Gastrocnemius medialis (tissue), 4 donors: ENCODE measurements around the gene TKTL1. TPM values are rescaled to one million over a fixed set of nuclear protein-coding genes. Genes with fewer than 3 reads are reported as not detected.

Experiments used
- ATAC-seq, 2 donors: fragments of 150-250 bp; one replicate each; pipeline ENCODE4 v1.9.1; 2016
- DNase-seq, 2 donors: peaks; one replicate each; pipeline ENCODE4 v3.0.0-alpha.2; 2019
- H3K27ac ChIP-seq, 4 donors: fragments of 200-600 bp; sonication (generic); 1 replicate in 1 of 4; 2 replicates in 3 of 4; pipeline ENCODE4 v1.5.1; 2016 to 2018; ENCODE audit warnings: mild to moderate bottlenecking in 2 of 4, moderate library complexity in 1 of 4
- H3K27me3 ChIP-seq, 3 donors: fragments of 200-600 bp; sonication (generic) in 2 of 3; 1 replicate in 1 of 3; 2 replicates in 2 of 3; pipeline versions ENCODE4 v1.5.1 to v1.6.0; 2016 to 2019; ENCODE audit warnings: mild to moderate bottlenecking in 1 of 3, moderate library complexity in 1 of 3
- H3K36me3 ChIP-seq, 2 donors: fragments of 200-600 bp; sonication (generic) in 1 of 2; one replicate each; pipeline ENCODE4 v1.5.1; 2017 to 2018
- H3K4me1 ChIP-seq, 2 donors: fragments of 200-600 bp; sonication (generic) in 1 of 2; one replicate each; pipeline ENCODE4 v1.5.1; 2016 to 2017; ENCODE audit warnings: mild to moderate bottlenecking in 2 of 2
- H3K4me3 ChIP-seq, 4 donors: fragments of 200-600 bp; sonication (generic) in 3 of 4; 1 replicate in 1 of 4; 2 replicates in 3 of 4; pipeline ENCODE4 v1.5.1; 2016 to 2019; ENCODE audit warnings: mild to moderate bottlenecking in 2 of 4
- H3K9me3 ChIP-seq, 3 donors: fragments of 200-600 bp; sonication (generic) in 2 of 3; 1 replicate in 1 of 3; 2 replicates in 2 of 3; pipeline ENCODE4 v1.5.1; 2016 to 2019
- CTCF ChIP-seq, 5 experiments: fragments of 450-650 bp in 3 of 5; fragments of 200-600 bp in 2 of 5; sonication (generic) in 2 of 5; IDR thresholded peaks in 4 of 5; conservative IDR thresholded peaks in 1 of 5; 1 replicate in 4 of 5; 2 replicates in 1 of 5; pipeline ENCODE4 v1.5.1; 2016 to 2019; ENCODE audit warnings: antibody characterized with exemption in 5 of 5, mild to moderate bottlenecking in 3 of 5, moderate library complexity in 3 of 5
- POLR2A ChIP-seq, 2 donors: fragments of 450-650 bp; IDR thresholded peaks; one replicate each; pipeline ENCODE4 v1.6.1; 2017; ENCODE audit warnings: antibody characterized with exemption in 2 of 2, mild to moderate bottlenecking in 2 of 2, moderate library complexity in 2 of 2
- in situ Hi-C, 4 donors: fragments of 200-750 bp; cut with MboI; loops; one replicate each; pipeline versions ENCODE4 v1.15.0 to v1.8.0; 2017; ENCODE audit warnings: low sequenced_read_pairs in 4 of 4
- intact Hi-C: fragments of 100-400 bp; cut with DNase I; formaldehyde crosslinking; loops from one replicate; pipeline ENCODE4 v1.15.1; 2023; ENCODE audit warnings: low total_unique reads
- total RNA-seq, 4 donors: library from RNA; depleted of rRNA; stranded (reverse); fragments of >200 nt; gene quantifications; one replicate each; pipeline versions ENCODE4 v1.1.0 to v1.2.3, GENCODE V29; 2016

Gene TKTL1
- total RNA-seq, 4 donors from 2014 or later = 0.09 to 0.36 (median 0.10) TPM; not detected in 1

GRCh38 chrX:154321594-154321993 lies 26.0 kb downstream of the TKTL1 start:
- no peak overlapping the region for H3K27ac ChIP-seq
- TF ChIP-seq CTCF (IDR thresholded peaks at IDR 0.05 in 4 of 5, conservative IDR thresholded peaks at IDR 0.05 in 1 of 5) (peak in 1 of 5 experiments; percentile 29), POLR2A (IDR thresholded peaks at IDR 0.05) (no peak)
- H3K36me3 ChIP-seq = no peaks in the 10 kb centered on the region
- in situ Hi-C loops (no loop called here), intact Hi-C loops (loop anchor here (1.0 kb wide), 1 partner anchor 52 kb away; no protein-coding TSS in a partner anchor)
- no peak overlapping the region for H3K4me3 ChIP-seq
- DNase-seq (no peak), ATAC-seq (peak in 1 of 2 donors; percentile 54)
- H3K4me1 ChIP-seq = no peaks in the 10 kb centered on the region
- peaks cover 0 to 4% (median 0%) of the 10 kb centered on the region in 3 donors for H3K27me3 ChIP-seq
- no peaks in the 10 kb centered on the region for H3K9me3 ChIP-seq

- in situ Hi-C loops = no loop called here
- Histone ChIP-seq H3K9me3 (no peaks in the 10 kb centered on the region), H3K27ac (no peak overlapping the region), H3K4me1 (peaks cover 4 to 9% of the 10 kb centered on the region in 2 donors), H3K36me3 (no peaks in the 10 kb centered on the region), H3K4me3 (no peak overlapping the region), H3K27me3 (peaks cover 0 to 4% (median 0%) of the 10 kb centered on the region in 3 donors)
- TF ChIP-seq POLR2A (IDR thresholded peaks at IDR 0.05) (no peak), CTCF (IDR thresholded peaks at IDR 0.05 in 4 of 5, conservative IDR thresholded peaks at IDR 0.05 in 1 of 5) (no peak)
- DNase-seq = no peak
- no peak for ATAC-seq
- intact Hi-C loops = no loop called here
Observed at GRCh38 chrX:154322890-154323289, 27.3 kb downstream of the TKTL1 start.

- Histone ChIP-seq H3K27ac (no peak overlapping the region), H3K36me3 (no peaks in the 10 kb centered on the region), H3K27me3 (peaks cover 0 to 4% (median 0%) of the 10 kb centered on the region in 3 donors), H3K9me3 (no peaks in the 10 kb centered on the region), H3K4me1 (peaks cover 7 to 10% of the 10 kb centered on the region in 2 donors), H3K4me3 (no peak overlapping the region)
- TF ChIP-seq CTCF (IDR thresholded peaks at IDR 0.05 in 4 of 5, conservative IDR thresholded peaks at IDR 0.05 in 1 of 5) = no peak
- TF ChIP-seq POLR2A (IDR thresholded peaks at IDR 0.05) = no peak
- in situ Hi-C loops = no loop called here
- intact Hi-C loops = no loop called here
- no peak for DNase-seq
- no peak for ATAC-seq
Observed at GRCh38 chrX:154323537-154323936, 27.9 kb downstream of the TKTL1 start.

- no peak for DNase-seq
- Histone ChIP-seq H3K9me3 (no peaks in the 10 kb centered on the region), H3K36me3 (no peaks in the 10 kb centered on the region), H3K27me3 (no peaks in the 10 kb centered on the region), H3K4me1 (peaks cover 7 to 10% of the 10 kb centered on the region in 2 donors), H3K4me3 (no peak overlapping the region), H3K27ac (no peak overlapping the region)
- no peak for ATAC-seq
- intact Hi-C loops (no loop called here), in situ Hi-C loops (no loop called here)
- TF ChIP-seq POLR2A (IDR thresholded peaks at IDR 0.05) = no peak
- TF ChIP-seq CTCF (IDR thresholded peaks at IDR 0.05 in 4 of 5, conservative IDR thresholded peaks at IDR 0.05 in 1 of 5) = no peak
Observed at GRCh38 chrX:154325541-154325940, 29.9 kb downstream of the TKTL1 start.
